Sigmoid colon (tissue), 7 donors: ENCODE measurements around the gene CUX1. TPM values are rescaled to one million over a fixed set of nuclear protein-coding genes. Genes with fewer than 3 reads are reported as not detected.

Source experiments
- DNase-seq: peaks from one replicate; pipeline ENCODE4 v3.0.0-alpha.2; 2019
- H3K27ac ChIP-seq, 4 donors: fragments of 200-600 bp; sonication (generic); one replicate each; pipeline ENCODE4 v1.5.1; 2016 to 2019; ENCODE audit warnings: mild to moderate bottlenecking in 1 of 4
- H3K27me3 ChIP-seq, 3 donors: fragments of 200-600 bp; sonication (generic); one replicate each; pipeline ENCODE4 v1.5.1; 2019; ENCODE audit warnings: mild to moderate bottlenecking in 1 of 3
- H3K36me3 ChIP-seq, 4 donors: fragments of 200-600 bp; sonication (generic); one replicate each; pipeline ENCODE4 v1.5.1; 2016 to 2019
- H3K4me1 ChIP-seq, 4 donors: fragments of 200-600 bp; sonication (generic); one replicate each; pipeline ENCODE4 v1.5.1; 2017 to 2019
- H3K4me3 ChIP-seq, 4 donors: fragments of 200-600 bp; sonication (generic); one replicate each; pipeline ENCODE4 v1.5.1; 2017 to 2019; ENCODE audit warnings: mild to moderate bottlenecking in 2 of 4, moderate library complexity in 1 of 4
- H3K9me3 ChIP-seq, 4 donors: fragments of 200-600 bp in 3 of 4; sonication (generic) in 3 of 4; one replicate each; pipeline versions ENCODE4 v1.5.1 to v1.6.1; 2013 to 2019
- EP300 ChIP-seq, 4 donors: sonication (generic); formaldehyde crosslinking; IDR thresholded peaks; one replicate each; pipeline ENCODE4 v1.6.1; 2017; ENCODE audit warnings: antibody characterized with exemption in 4 of 4
- POLR2A ChIP-seq, 2 donors: fragments of 450-650 bp; IDR thresholded peaks; one replicate each; pipeline ENCODE4 v1.6.1; 2016; ENCODE audit warnings: antibody characterized with exemption in 2 of 2, mild to moderate bottlenecking in 2 of 2, moderate library complexity in 2 of 2
- POLR2AphosphoS5 ChIP-seq, 4 donors: sonication (generic); formaldehyde crosslinking; IDR thresholded peaks; one replicate each; pipeline ENCODE4 v1.6.1; 2017; ENCODE audit warnings: antibody characterized with exemption in 4 of 4
- WGBS, 2 donors: extraction: QIAGEN DNeasy Blood & Tissue Kit; methylation state at CpG; one replicate each; pipeline ENCODE4 v1.1.7; 2013; 5-methylcytosine and 5-hydroxymethylcytosine counted together
- intact Hi-C: fragments of 100-400 bp; cut with DNase I; formaldehyde crosslinking; loops from one replicate; pipeline ENCODE4 v1.15.1; 2023
- polyA plus RNA-seq, 3 donors: library from polyadenylated mRNA; stranded (reverse); fragments of 200-250 nt; gene quantifications; one replicate each; pipeline ENCODE4 v1.2.3, GENCODE V29; 2013
- total RNA-seq, 4 donors: library from RNA; depleted of rRNA; stranded (reverse); fragments of >200 nt; gene quantifications; one replicate each; pipeline ENCODE4 v1.1.0, GENCODE V29; 2016
- TF ChIP-seq, protein P1 (sequence below), 4 experiments: fragments of 450-650 bp in 3 of 4; fragments of 200-600 bp in 1 of 4; IDR thresholded peaks; one replicate each; pipeline ENCODE4 v1.5.1; 2016 to 2019; ENCODE audit warnings: antibody characterized with exemption in 4 of 4, mild to moderate bottlenecking in 3 of 4, moderate library complexity in 2 of 4
- donor health status: healthy with polysubstance abuse.
- donor health status: Bipolar disorder and iron deficiency.
- donor health status: healthy.

CUX1 gene
- total and polyA plus RNA-seq, 7 donors, result 46.7 to 127 (median 49.9) TPM

- TF ChIP-seq POLR2AphosphoS5 (IDR thresholded peaks at IDR 0.05) (no peak), EP300 (IDR thresholded peaks at IDR 0.05) (no peak), POLR2A (IDR thresholded peaks at IDR 0.05) (no peak)
- TF ChIP-seq, protein P1, sequence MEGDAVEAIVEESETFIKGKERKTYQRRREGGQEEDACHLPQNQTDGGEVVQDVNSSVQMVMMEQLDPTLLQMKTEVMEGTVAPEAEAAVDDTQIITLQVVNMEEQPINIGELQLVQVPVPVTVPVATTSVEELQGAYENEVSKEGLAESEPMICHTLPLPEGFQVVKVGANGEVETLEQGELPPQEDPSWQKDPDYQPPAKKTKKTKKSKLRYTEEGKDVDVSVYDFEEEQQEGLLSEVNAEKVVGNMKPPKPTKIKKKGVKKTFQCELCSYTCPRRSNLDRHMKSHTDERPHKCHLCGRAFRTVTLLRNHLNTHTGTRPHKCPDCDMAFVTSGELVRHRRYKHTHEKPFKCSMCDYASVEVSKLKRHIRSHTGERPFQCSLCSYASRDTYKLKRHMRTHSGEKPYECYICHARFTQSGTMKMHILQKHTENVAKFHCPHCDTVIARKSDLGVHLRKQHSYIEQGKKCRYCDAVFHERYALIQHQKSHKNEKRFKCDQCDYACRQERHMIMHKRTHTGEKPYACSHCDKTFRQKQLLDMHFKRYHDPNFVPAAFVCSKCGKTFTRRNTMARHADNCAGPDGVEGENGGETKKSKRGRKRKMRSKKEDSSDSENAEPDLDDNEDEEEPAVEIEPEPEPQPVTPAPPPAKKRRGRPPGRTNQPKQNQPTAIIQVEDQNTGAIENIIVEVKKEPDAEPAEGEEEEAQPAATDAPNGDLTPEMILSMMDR (IDR thresholded peaks at IDR 0.05), result no peak
- Histone ChIP-seq H3K36me3 (peaks cover 0 to 35% (median 7%) of the 10 kb centered on the region in 4 donors), H3K27ac (no peak overlapping the region), H3K27me3 (no peaks in the 10 kb centered on the region), H3K4me1 (no peaks in the 10 kb centered on the region), H3K9me3 (no peaks in the 10 kb centered on the region), H3K4me3 (no peak overlapping the region)
- WGBS, 2 donors, result 79 to 89% methylated on average over 7 of the region's 7 CpGs
- intact Hi-C loops, result no loop called here
- no peak for DNase-seq
Measured at GRCh38 chr7:102215256-102215655, 397.8 kb downstream of the CUX1 start.

- 92% methylated on average over 11 of the region's 11 CpGs for WGBS, 2 donors
- intact Hi-C loops, result no loop called here
- Histone ChIP-seq H3K27me3 (no peaks in the 10 kb centered on the region), H3K36me3 (peaks cover 0 to 30% (median 4%) of the 10 kb centered on the region in 4 donors), H3K27ac (no peak overlapping the region), H3K4me3 (no peak overlapping the region), H3K4me1 (no peaks in the 10 kb centered on the region), H3K9me3 (no peaks in the 10 kb centered on the region)
- TF ChIP-seq POLR2A (IDR thresholded peaks at IDR 0.05) (no peak), EP300 (IDR thresholded peaks at IDR 0.05) (no peak), POLR2AphosphoS5 (IDR thresholded peaks at IDR 0.05) (no peak)
- TF ChIP-seq, protein P1 (IDR thresholded peaks at IDR 0.05), result no peak
- DNase-seq, result no peak
Measured at GRCh38 chr7:102215711-102216110, 398.3 kb downstream of the CUX1 start.

DNA sequence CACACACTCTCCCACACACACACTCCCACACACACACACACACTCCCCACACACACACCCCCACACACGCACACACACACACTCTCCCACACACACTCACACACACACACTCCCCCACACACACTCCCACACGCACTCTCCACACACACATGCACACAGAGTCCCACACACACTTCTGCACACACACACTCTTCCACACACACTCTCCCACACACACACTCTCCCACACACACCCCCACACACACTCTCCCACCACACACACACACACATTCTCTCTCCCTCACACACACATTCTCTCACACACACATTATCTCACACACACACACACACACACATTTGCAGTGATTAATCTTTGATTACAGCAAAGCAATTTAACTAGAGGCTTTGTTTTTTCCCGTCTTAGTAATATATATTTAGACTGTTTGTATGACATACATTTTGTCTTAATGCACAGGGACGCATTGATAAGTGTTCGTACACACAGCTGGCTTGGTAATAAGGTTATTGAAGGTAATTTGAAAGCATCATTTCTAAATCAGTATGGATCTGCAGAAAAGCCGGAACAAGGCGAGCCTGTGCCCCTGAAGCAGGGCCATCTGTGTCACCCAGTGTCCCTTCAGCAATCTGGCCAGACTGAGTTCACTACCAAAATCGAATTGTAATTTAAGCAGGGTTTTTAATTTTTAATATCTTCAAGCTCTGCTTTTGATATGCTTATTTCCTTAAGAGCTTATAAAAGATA is 399.3 kb downstream of the CUX1 start:
- H3K27ac ChIP-seq, result no peak overlapping the region
- no peak for DNase-seq
- H3K4me1 ChIP-seq, result no peaks in the 10 kb centered on the region
- no peaks in the 10 kb centered on the region for H3K27me3 ChIP-seq
- intact Hi-C loops, result no loop called here
- WGBS, 2 donors, result 93 to 94% methylated on average over 8 of the region's 8 CpGs
- no peak overlapping the region for H3K4me3 ChIP-seq
- H3K9me3 ChIP-seq, result no peaks in the 10 kb centered on the region
- TF ChIP-seq POLR2AphosphoS5 (IDR thresholded peaks at IDR 0.05) (no peak), POLR2A (IDR thresholded peaks at IDR 0.05) (no peak), EP300 (IDR thresholded peaks at IDR 0.05) (no peak)
- TF ChIP-seq, protein P1 (IDR thresholded peaks at IDR 0.05), result no peak
- peaks cover 0 to 23% (median 1%) of the 10 kb centered on the region in 4 donors for H3K36me3 ChIP-seq

- DNase-seq, result no peak
- no peaks in the 10 kb centered on the region for H3K27me3 ChIP-seq
- intact Hi-C loops, result no loop called here
- no peaks in the 10 kb centered on the region for H3K9me3 ChIP-seq
- 93 to 94% methylated on average over 14 of the region's 14 CpGs for WGBS, 2 donors
- H3K36me3 ChIP-seq, result peaks cover 0 to 22% (median 0%) of the 10 kb centered on the region in 4 donors
- H3K4me3 ChIP-seq, result no peak overlapping the region
- H3K4me1 ChIP-seq, result no peaks in the 10 kb centered on the region
- TF ChIP-seq POLR2A (IDR thresholded peaks at IDR 0.05) (no peak), POLR2AphosphoS5 (IDR thresholded peaks at IDR 0.05) (no peak), EP300 (IDR thresholded peaks at IDR 0.05) (no peak)
- TF ChIP-seq, protein P1 (IDR thresholded peaks at IDR 0.05), result no peak
- no peak overlapping the region for H3K27ac ChIP-seq
Measured at GRCh38 chr7:102220229-102220850, 402.9 kb downstream of the CUX1 start.
